ENCODE data around the gene PRDX5. TPM values are rescaled to one million over a fixed set of nuclear protein-coding genes. Genes with fewer than 3 reads are reported as not detected.

The PRDX5 gene
- total and polyA plus RNA-seq, 2 donors from 2014 or later, result 192 to 1,026 TPM

GRCh38 chr11:64320556-64320955 is 2.6 kb downstream of the PRDX5 start:
- H3K27ac ChIP-seq (ENCODE audit: low read depth in 2 of 2, low read length in 2 of 2), result no peak overlapping the region

GRCh38 chr11:64321026-64321425 is 3.1 kb downstream of the PRDX5 start:
- Histone ChIP-seq H3K4me3 (ENCODE audit: low read length in 3 of 3) (no peak overlapping the region), H3K4me1 (ENCODE audit: control insufficient read depth in 2 of 3, insufficient read depth in 2 of 3, low read depth in 1 of 3, low read length in 3 of 3) (peaks cover 0 to 12% (median 6%) of the 10 kb centered on the region in 3 donors), H3K9ac (ENCODE audit: low read length in 3 of 3) (no peak overlapping the region), H3K27ac (ENCODE audit: low read depth in 2 of 2, low read length in 2 of 2) (no peak overlapping the region), H3K36me3 (ENCODE audit: control insufficient read depth in 2 of 3, insufficient read depth in 3 of 3, low read length in 3 of 3) (peaks cover 0 to 4% (median 0%) of the 10 kb centered on the region in 3 donors), H3K27me3 (ENCODE audit: control insufficient read depth, insufficient read depth, low read length) (no peaks in the 10 kb centered on the region), H3K9me3 (ENCODE audit: control insufficient read depth in 2 of 3, insufficient read depth in 1 of 3, low read length in 3 of 3) (no peaks in the 10 kb centered on the region)
- DNase-seq, result no peak
- TF ChIP-seq CTCF (IDR thresholded peaks at IDR 0.05; ENCODE audit: borderline replicate concordance, extremely low read depth, insufficient read depth), result no peak
- intact Hi-C loops (cut with DNase I), result no loop called here
- no peak for FAIRE-seq

More at GRCh38 chr11:64320556-64320955, 2.6 kb downstream of the PRDX5 start:
- peaks cover 0 to 13% (median 6%) of the 10 kb centered on the region in 3 donors for H3K4me1 ChIP-seq (ENCODE audit: control insufficient read depth in 2 of 3, insufficient read depth in 2 of 3, low read depth in 1 of 3, low read length in 3 of 3)
- DNase-seq (no peak), FAIRE-seq (no peak)
- TF ChIP-seq CTCF (IDR thresholded peaks at IDR 0.05; ENCODE audit: borderline replicate concordance, extremely low read depth, insufficient read depth), result no peak
- no peak overlapping the region for H3K9ac ChIP-seq (ENCODE audit: low read length in 3 of 3)
- peaks cover 0 to 4% (median 0%) of the 10 kb centered on the region in 3 donors for H3K36me3 ChIP-seq (ENCODE audit: control insufficient read depth in 2 of 3, insufficient read depth in 3 of 3, low read length in 3 of 3)
- intact Hi-C loops (cut with DNase I), result no loop called here
- H3K9me3 ChIP-seq (ENCODE audit: control insufficient read depth in 2 of 3, insufficient read depth in 1 of 3, low read length in 3 of 3), result no peaks in the 10 kb centered on the region
- H3K27me3 ChIP-seq (ENCODE audit: control insufficient read depth, insufficient read depth, low read length), result no peaks in the 10 kb centered on the region
- no peak overlapping the region for H3K4me3 ChIP-seq (ENCODE audit: low read length in 3 of 3)

- Histone ChIP-seq H3K9ac (ENCODE audit: low read length in 3 of 3) (no peak overlapping the region), H3K4me3 (ENCODE audit: low read length in 3 of 3) (no peak overlapping the region), H3K4me1 (ENCODE audit: control insufficient read depth in 2 of 3, insufficient read depth in 2 of 3, low read depth in 1 of 3, low read length in 3 of 3) (peaks cover 0 to 9% (median 6%) of the 10 kb centered on the region in 3 donors), H3K36me3 (ENCODE audit: control insufficient read depth in 2 of 3, insufficient read depth in 3 of 3, low read length in 3 of 3) (peaks cover 0 to 4% (median 0%) of the 10 kb centered on the region in 3 donors), H3K27ac (ENCODE audit: low read depth in 2 of 2, low read length in 2 of 2) (no peak overlapping the region), H3K9me3 (ENCODE audit: control insufficient read depth in 2 of 3, insufficient read depth in 1 of 3, low read length in 3 of 3) (no peaks in the 10 kb centered on the region), H3K27me3 (ENCODE audit: control insufficient read depth, insufficient read depth, low read length) (no peaks in the 10 kb centered on the region)
- no peak for TF ChIP-seq CTCF (IDR thresholded peaks at IDR 0.05; ENCODE audit: borderline replicate concordance, extremely low read depth, insufficient read depth)
- intact Hi-C loops (cut with DNase I), result no loop called here
- FAIRE-seq (no peak), DNase-seq (no peak)
Observed at GRCh38 chr11:64321533-64321932, 3.6 kb downstream of the PRDX5 start.

- H3K9ac ChIP-seq (ENCODE audit: low read length in 3 of 3), result no peak overlapping the region
- intact Hi-C loops (cut with DNase I), result no loop called here
- no peak for DNase-seq
Observed at GRCh38 chr11:64322925-64323260, 5.0 kb downstream of the PRDX5 start.

More at GRCh38 chr11:64322925-64323260, 5.0 kb downstream of the PRDX5 start:
- Histone ChIP-seq H3K9me3 (ENCODE audit: control insufficient read depth in 2 of 3, insufficient read depth in 1 of 3, low read length in 3 of 3) (no peaks in the 10 kb centered on the region), H3K4me3 (ENCODE audit: low read length in 3 of 3) (no peak overlapping the region), H3K4me1 (ENCODE audit: control insufficient read depth in 2 of 3, insufficient read depth in 2 of 3, low read depth in 1 of 3, low read length in 3 of 3) (peaks cover 0 to 9% (median 6%) of the 10 kb centered on the region in 3 donors), H3K36me3 (ENCODE audit: control insufficient read depth in 2 of 3, insufficient read depth in 3 of 3, low read length in 3 of 3) (peaks cover 0 to 4% (median 0%) of the 10 kb centered on the region in 3 donors), H3K27ac (ENCODE audit: low read depth in 2 of 2, low read length in 2 of 2) (no peak overlapping the region), H3K27me3 (ENCODE audit: control insufficient read depth, insufficient read depth, low read length) (no peaks in the 10 kb centered on the region)
- no peak for TF ChIP-seq CTCF (IDR thresholded peaks at IDR 0.05; ENCODE audit: borderline replicate concordance, extremely low read depth, insufficient read depth)
- no peak for FAIRE-seq

Measured in kidney (tissue), 14 donors.